ENCODE results near the gene VTI1B.
"Not testable (repeated sequence)": the region's sequence is repeated elsewhere in the genome, so short reads cannot be mapped to it uniquely, and the experiment has no call there.

Gene VTI1B

DNA sequence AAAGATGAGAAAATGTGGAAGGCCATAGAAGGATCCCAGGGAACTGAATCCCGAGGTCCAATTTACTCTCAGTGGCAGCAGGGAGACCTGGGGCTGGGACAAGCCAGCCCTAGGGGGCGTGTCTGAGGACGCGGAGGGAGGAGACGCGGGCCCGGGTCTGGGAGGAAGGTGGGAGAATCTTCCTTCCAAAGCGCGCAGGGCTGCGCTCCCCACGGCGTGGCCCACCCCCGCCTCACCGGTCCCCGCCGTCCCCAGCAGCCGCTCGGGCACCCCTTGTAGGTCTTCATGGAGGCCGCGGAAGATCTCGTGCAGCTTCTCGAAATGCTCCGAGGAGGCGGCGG lies 323 bp downstream of the VTI1B start:
- peak; percentile 85 for DNase-seq

DNA sequence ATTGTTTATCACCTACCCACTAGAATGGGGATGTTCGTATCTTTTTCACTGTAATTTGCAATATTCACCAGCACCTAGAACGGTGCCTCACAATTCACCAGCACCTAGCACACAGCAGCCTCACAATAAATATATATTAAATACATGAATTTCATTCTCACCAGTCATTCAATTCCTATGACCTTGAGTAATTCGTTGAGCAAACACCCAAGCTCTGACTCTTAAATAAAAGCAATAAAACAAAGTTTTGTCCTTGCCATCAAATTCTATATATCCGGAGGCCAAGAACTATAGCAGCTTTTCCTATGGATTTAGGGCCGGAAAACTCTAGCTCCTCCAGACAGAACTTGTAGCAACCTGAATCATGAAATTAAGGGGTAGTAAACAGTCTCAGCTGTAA lies 981 bp downstream of the VTI1B start:
- DNase-seq: no peak

DNA sequence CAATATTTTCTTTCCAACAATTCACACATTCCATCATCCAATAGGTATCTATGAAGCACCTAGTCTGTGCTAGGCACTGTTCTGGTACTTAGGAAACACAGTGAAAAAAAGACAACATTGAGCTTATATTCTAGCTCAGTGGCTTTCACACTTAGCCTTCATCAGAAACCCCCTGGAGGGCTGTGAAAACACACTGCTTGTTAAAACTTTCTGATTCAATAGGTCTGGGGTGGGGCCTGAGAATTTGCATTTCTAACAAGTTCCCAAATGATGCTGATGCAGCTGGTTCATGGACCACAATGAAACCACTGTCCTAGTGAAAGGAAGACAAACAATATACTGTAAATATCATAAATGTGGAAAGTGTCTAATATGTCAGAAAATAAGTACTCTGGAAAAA lies 5.9 kb downstream of the VTI1B start:
- peak; percentile 15 for DNase-seq

DNA sequence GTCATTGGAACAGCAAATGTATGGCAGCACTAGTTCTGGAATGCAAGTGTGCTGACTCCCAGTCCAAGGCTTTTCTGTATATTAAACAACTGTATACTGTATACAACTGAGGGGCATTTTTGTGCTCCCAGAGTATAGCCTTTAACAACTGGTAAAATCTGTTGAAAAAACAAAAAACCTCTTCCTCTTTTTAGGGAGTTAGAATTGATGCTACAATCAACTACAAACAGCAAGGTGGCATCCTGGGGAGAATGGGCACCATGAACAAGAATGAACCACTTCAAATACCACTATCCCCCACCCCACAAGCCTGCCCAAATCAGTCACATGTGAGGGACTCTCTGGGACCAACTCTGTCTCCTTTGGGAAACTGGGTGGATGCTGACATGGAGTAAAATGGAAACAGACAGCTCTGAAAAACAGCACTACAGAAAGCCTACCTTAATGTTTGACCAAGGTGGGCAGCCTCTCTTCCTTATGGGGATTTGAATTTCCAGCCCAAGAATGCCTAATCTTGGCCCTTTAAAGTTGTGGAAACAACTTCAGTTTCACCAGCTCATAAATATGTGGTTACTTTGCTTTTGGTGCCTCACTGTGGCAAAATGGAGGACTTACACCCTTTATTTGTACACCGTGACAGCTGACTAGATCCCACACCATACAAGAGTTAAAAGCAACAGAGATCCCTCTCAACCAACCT lies 7.5 kb downstream of the VTI1B start:
- peak; percentile 60 for DNase-seq

DNA sequence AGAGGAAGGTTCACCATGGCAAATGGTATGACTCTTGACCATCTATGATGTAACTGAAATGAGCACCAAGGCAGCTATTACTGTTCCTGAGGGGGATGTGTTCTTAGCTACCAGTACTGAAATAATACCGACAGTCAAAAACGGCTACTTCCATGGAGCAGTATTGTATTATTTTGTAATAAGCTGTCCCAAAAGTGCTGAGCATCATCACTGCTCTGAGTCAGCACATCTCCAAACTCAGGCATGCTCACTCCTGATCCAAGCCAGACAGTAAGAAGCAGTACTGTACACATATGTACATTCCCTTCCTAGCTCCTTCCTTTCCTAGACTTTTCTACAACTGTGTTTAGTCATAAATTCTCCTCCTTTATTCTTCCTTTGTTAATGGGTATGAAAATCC lies 8.6 kb downstream of the VTI1B start:
- no peak for DNase-seq

DNA sequence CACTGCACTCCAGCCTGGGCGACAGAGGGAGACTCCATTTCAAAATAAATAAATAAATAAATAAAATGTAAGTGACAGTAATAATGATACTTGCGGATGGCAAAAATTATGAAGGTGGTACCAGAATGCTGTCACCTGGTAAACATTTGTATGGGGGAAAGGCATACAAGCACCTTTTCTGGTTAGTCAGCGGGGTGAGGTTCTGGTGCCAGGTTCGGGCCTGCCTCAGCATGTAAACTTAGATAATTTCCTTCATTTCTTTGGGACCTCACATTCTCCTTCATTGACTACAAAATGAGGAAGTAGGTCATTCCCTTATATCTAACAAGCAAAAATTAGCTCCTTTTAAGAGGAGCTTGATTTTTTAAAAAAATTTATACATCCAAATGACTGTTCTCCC lies 10.8 kb downstream of the VTI1B start:
- no peak for DNase-seq

DNA sequence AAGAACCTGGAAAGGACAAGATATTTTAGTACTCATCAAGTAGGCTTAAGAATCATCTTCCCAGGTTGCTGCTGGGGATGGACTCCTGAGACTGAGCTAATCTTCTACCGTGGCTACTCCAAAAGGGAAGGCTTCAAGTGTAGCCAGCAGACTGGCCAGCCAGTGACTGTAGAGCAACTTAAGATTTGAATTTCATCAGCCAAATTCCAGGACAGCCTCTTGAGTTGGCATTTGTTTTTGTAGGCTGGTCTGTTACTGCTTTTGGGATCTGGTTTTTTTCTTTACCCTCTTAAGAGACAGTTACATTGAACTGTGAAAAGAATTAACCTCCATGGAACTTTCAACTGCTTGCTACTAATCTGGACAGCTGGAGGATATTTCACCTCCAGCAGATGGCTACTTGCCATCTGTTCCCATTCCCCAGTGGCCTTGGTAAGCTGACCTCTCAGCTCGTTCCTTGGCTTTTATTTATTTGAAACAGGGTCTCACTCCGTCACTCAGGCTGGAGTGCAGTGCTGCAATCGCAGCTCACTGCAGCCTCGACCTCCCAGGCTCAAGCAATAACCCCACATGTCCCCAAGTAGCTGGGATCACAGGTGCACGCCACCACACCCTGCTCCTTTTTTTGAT lies 20.7 kb downstream of the VTI1B start:
- DNase-seq: no peak

DNA sequence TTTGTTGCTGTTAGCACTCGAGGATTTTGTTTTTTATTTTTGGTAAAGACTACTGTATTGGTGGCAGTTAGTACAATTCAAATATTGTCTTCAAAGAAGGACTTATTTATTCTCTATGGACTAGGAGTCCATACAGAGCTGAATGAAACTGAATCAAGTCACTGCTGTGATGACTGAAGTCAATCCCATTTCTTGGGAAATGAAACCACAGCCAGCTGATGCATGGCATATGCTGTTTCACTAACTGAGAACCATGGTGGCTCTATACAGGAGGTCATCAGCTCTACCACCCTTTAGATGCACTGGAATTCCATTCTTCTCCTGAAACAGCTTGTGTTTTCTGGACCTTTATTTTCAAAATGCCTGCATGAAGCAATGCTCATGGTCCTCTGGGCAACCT lies 22.2 kb downstream of the VTI1B start:
- no peak for DNase-seq

DNA sequence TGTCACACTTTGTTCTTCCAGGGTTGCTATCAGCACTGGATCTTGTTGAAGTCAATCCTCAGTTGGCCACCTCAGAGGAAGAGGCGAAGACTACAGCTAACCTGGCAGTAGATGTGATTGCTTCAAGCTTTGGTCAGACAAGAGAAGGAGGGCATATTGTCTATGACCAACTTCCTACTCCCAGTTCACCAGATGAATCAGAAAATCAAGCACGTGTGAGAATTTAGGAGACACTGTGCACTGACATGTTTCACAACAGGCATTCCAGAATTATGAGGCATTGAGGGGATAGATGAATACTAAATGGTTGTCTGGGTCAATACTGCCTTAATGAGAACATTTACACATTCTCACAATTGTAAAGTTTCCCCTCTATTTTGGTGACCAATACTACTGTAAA lies 23.7 kb downstream of the VTI1B start:
- no peak for DNase-seq

DNA sequence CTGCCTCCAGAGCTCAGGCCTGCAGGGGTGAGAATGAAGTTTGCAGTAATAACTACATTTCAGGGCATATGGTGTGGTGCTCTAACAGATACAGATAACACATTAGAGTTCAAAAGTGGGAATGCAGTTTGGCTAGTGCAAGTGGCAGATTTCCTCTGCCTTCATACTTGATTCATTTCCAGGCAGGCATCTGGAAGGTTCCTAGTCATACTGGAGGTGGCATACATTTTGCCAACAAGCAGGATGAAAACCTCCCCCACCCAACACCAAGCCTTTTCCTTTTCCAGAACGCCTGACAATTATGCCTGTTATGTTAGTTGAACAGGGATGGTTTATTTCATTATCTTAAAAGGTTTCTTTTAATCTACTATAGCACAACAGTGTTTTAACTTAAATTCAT lies 24.3 kb downstream of the VTI1B start:
- no peak for DNase-seq

DNA sequence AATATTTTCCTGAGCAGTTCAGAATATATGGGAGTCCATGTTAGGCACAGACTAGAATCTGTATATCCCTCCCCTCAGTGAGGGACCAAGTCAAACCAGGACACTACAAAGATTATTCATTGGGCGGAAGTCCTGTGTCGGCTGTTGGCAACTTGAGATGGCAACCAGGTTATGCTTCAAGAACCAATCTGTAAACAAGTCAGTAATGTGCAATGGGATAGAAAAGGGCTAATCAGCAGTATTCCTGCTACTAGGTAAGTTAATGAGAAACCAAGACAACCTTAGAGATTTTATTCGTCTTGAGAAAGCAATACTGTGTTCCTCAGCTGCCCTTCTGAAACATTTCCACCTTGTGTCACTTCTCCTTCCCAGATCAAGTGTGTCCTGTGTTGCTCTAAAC lies 28.3 kb downstream of the VTI1B start:
- DNase-seq: no peak

DNA sequence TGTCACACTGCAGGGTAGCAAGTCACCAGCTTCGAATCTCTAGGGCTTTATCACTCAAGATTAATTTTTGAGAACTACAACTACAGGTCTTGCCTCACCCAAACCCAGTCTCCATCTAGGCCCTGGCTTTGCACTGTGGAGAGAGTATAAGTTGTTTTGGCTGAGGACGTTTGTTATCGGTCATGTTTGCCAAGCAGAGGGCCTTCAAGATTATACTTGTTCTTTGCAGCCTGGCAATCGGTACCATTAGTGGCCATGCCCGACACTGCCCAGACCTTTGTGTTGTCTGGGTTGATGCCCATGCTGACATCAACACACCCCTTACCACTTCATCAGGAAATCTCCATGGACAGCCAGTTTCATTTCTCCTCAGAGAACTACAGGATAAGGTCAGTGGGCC lies 29.0 kb downstream of the VTI1B start:
- no peak for DNase-seq

DNA sequence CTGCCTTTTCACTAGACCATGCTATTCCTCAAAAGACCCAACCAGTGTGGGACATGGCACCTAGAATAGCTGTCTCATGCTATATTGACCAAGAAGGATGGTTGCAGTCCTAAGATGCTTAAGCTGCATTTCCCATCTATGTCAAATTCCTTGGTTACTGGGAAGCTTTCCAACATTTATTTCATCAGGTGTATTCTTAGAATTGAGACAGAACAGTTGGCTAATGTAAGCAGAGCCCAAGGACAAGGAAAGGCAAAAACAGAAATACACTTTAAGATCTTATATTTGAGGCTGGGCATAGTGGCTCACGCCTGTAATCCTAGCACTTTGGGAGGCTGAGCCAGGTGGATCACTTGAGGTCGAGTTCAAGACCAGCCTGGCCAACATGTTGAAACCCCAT lies 30.0 kb downstream of the VTI1B start:
- DNase-seq: no peak

DNA sequence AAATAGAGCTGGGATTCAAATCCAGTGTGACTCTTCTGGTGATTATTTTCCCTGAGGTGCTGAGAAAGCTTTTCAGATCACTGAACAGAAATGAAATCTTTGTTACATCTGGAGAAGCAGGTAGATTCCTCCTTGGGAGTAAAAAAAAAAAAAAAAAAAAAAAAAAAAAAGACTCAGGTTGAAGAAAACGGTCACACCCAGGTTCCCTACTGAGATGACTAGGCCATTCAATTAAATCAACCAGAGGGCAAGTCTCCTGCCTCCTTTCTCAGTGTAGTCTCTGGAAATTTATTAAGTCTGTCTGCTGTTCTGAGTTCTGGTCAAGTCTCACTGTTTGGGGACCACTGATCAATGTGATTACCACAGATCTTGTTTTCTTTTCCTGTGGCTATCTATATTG lies 30.7 kb downstream of the VTI1B start:
- DNase-seq: peak; percentile 10

DNA sequence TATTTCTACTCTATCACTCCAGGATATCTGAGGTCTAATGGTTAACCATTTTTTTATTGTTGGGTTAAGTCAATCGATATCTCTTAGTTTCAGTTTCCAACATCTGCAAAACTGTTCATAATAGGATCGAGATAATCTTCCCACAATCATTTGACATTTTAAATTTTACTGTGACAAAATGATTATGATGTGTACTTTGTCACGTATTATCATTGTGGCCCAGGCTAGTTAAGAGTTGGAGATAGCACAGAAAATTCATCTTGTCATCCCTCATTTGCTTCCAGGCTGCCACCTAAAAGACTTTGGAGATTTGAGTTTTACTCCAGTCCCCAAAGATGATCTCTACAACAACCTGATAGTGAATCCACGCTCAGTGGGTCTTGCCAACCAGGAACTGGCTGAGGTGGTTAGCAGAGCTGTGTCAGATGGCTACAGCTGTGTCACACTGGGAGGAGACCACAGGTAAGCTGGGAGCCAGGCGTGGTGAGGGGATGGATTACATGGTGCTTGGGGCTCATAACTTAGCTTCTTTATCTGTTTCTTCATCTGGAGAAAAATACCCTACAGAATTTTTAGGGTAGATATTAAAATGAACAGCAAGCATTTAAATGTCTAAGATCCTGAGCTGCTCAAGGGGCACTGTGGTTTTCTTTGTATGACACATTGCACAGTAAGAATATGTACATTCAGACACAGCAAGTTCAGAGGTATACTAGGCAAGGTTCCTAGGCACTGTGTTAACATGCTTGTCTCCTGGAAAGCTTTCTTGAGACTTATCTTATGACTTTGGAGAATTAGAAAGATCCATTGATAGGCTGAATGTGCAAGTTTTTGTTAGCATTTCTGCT lies 32.3 kb downstream of the VTI1B start:
- DNase-seq: no peak

DNA sequence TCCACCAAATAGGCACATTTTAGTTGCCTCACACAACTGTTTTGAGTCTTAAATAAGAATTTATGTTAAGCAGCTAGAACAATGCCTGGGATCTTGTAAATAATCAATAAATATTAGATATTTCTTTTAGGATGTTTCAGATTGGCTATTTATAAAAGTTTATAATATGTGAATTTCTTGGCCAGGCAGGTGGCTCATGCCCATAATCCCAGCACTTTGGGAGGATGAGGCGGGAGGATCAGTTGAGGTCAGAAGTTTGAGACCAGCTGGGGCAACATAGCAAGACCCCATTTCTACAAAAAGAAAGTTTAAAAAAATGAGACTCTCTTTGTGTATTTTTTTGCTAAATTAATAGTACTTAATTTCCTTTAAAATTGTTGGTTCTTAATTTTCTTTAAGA lies 33.0 kb downstream of the VTI1B start:
- DNase-seq: no peak

DNA sequence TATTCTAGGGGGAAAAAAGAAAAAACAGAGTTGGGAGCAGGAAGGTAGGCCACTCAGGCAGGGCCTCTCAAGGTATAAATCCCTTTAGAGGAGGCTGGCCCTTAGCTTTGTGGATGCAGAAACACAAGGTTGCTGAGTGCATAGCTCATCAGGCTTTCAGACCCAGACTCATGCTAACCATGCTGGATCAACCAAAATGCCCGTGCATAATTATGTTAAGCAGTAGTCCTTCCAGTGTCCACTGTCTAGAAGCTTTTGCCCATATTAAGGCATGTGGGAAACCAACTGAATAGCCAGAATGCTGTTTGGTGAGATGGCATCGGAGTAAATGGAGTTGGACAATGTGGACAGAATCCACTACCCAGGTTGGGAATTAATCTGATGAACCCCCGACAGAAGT lies 35.8 kb downstream of the VTI1B start:
- no peak for DNase-seq

DNA sequence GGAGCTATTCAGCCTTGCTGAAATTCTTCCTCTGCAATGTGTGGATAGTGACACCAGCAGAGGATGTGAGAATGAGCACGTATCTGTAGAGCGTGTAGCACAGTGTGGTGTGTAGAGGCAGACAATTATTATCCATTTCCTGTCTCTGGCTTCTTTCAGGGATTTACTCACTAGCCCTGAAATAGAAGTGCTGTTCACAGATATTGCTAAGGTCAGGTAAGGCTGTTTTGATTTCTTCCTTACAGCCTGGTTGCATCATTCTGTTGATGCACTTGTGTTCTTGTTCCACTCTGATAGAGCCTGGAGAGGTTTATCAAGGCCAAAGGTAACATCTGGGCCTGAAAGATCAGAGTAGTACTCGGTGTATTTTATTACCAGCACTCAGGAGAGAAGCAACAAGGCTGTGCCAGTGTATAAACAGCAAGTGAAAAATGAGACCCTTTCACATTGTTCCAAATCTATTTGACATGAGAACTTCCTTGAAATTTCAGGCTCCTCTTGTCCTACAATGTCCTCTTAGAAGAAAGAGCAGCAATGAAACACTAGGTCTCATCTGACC lies 38.0 kb downstream of the VTI1B start:
- peak; percentile 24 for DNase-seq

DNA sequence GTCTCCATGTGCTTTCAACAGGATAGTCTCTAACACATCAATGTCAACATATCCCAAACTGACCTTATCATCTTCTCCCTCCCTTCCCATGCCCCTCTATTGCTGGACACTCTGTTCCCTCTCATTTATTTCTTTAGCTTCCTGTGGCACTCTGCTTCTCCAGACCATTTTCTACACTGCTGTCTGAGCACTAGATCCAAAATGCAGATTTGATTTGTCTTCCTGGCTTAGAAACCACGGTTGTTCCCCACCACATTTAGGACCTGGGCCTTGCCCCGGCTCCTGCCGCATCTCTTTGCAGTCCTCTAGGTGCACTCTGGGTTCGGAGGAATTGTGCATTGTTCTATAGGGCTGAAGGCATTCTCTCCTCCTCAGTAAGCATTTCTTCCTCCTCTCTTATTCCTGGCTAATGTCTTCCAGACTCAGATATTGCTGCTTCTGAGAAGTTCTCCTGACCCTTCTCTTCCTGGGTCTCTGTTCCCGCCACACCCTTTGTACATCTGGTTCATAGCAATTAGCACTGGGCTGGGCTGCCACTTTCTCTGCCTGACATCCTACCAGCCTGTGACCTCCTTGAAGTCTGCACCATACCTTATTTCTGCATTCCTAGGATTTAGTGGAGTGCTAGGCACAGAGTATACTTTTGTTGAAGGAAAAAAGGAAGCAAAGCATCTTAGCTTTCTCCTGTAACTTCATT lies 40.8 kb downstream of the VTI1B start:
- DNase-seq: no peak

DNA sequence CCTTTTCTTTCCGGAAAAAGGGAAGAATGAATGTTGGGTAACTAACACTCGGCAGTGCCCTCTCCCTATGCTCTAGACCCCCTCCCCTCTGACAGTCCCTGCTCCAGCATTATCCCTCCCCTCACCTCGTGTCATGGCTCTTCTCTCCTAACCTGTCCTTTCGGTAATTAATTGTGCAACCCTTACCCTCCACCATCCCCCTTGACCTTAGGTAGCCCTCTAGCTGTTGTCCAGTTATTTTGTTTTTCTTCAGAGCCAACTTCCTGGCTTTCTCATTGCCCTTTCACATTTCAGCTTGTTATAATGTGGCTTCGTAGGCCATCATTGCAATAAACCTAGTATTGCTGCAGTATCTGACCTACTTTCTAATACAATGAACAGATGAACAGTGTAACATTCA lies 43.5 kb downstream of the VTI1B start:
- no peak for DNase-seq

DNA sequence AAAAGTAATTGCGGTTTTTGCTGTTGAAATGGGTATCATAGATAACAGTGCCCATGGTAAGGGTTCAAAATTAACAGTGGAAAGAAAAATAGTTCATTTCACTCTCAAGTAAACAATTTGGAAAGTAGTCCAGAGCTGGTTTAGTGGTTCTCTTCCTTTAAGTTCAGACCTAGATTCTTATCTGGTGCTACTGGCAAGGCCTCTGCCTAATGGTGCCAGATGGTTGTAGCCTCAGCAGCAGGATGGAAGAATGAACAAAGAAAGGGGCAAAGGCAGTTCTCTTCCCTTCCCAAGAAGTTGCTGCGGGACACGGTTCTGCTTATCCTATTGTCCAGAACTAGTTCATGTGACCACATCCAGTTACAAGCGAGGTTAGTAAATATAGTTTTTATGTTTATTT lies 44.2 kb downstream of the VTI1B start:
- no peak for DNase-seq

DNA sequence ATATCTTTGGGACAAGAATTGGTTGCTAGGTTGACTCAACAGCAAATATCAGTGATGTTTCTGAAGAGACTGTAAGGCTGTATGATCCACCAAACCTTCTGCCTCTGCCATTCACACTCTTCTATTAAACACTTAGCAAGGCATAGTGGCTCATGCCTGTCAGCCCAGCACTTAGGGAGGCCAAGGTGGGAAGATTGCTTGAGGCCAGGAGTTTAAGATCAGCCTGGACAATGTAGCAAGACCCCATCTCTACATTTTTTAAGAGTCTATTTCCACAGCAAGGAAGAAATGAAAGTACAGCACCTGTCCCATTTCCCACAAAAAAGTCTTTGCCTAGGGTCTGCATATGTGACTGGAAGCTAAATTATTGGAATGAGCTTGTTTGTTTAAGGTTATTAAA lies 46.9 kb downstream of the VTI1B start:
- DNase-seq: no peak

DNA sequence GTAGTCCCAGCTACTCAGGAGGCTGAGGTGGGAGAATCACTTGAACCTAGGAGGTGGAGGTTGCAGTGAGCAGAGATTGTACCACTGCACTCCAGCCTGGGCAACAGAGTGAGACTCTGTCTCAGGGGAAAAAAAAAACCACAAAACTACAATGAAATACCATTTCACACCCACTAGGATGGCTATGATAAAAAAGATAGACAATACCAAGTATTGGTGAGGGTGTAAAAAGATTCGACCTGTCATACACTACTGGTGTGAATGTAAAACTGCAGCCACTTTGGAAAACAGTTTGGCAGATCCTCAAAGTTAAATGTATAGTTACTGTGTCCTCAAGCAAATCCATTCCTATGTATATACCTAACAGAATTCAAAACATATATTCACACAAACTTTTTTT lies 48.3 kb downstream of the VTI1B start:
- DNase-seq: not testable (repeated sequence)

Data from NCI-H69 (cell line).